ENCODE data around the gene KCNC1. TPM values are rescaled to one million over a fixed set of nuclear protein-coding genes. Genes with fewer than 3 reads are reported as not detected.

Gene KCNC1
- polyA plus RNA-seq, 1 of the 3 experiments (the other 2 are of a cell fraction) = 0.18 TPM

DNA sequence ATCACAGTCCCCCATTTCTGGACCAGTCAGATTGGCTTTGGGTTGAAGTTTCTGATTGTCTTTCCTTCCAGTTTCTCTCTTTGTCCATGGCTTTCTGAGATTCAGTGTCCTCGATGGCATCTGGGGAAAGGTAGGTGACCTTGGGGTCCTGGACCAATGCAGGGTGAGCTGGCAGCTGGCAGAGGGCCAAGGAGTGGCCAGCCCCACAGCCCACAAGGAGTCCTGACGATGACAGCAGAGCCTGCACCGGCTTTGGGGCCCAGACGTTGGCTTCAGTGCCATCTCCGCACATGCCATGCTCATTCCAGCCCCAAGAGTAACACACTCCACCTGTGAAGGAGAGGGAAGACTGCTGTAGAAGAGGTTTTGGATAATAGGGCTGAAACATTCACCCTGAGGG is 53.5 kb downstream of the KCNC1 start:
- ChIA-PET CTCF (no interaction called here), POLR2A (no interaction called here)
- no peak for DNase-seq
- TF ChIP-seq, protein P1, sequence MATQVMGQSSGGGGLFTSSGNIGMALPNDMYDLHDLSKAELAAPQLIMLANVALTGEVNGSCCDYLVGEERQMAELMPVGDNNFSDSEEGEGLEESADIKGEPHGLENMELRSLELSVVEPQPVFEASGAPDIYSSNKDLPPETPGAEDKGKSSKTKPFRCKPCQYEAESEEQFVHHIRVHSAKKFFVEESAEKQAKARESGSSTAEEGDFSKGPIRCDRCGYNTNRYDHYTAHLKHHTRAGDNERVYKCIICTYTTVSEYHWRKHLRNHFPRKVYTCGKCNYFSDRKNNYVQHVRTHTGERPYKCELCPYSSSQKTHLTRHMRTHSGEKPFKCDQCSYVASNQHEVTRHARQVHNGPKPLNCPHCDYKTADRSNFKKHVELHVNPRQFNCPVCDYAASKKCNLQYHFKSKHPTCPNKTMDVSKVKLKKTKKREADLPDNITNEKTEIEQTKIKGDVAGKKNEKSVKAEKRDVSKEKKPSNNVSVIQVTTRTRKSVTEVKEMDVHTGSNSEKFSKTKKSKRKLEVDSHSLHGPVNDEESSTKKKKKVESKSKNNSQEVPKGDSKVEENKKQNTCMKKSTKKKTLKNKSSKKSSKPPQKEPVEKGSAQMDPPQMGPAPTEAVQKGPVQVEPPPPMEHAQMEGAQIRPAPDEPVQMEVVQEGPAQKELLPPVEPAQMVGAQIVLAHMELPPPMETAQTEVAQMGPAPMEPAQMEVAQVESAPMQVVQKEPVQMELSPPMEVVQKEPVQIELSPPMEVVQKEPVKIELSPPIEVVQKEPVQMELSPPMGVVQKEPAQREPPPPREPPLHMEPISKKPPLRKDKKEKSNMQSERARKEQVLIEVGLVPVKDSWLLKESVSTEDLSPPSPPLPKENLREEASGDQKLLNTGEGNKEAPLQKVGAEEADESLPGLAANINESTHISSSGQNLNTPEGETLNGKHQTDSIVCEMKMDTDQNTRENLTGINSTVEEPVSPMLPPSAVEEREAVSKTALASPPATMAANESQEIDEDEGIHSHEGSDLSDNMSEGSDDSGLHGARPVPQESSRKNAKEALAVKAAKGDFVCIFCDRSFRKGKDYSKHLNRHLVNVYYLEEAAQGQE (IDR thresholded peaks at IDR 0.05; ENCODE audit: low read depth, low read length) = no peak
- TF ChIP-seq FOSL2 (IDR thresholded peaks at IDR 0.05; ENCODE audit: borderline replicate concordance, low read depth) (no peak), TCF12 (IDR thresholded peaks at IDR 0.05) (no peak), MEF2A (IDR thresholded peaks at IDR 0.05; ENCODE audit: borderline replicate concordance, low read depth) (no peak), EP300 (IDR thresholded peaks at IDR 0.05; ENCODE audit: borderline replicate concordance in 1 of 2, low read depth in 1 of 2, low read length in 1 of 2) (no peak), SIN3A (IDR thresholded peaks at IDR 0.05; ENCODE audit: borderline replicate concordance, low read depth, low read length) (no peak), RFX5 (IDR thresholded peaks at IDR 0.05; ENCODE audit: low read length) (no peak), FOXM1 (IDR thresholded peaks at IDR 0.05; ENCODE audit: low read depth) (no peak), EZH2phosphoT487 (IDR thresholded peaks at IDR 0.05; ENCODE audit: borderline replicate concordance, low read depth) (no peak), SMC3 (IDR thresholded peaks at IDR 0.05; ENCODE audit: low read depth, low read length) (no peak), FOXJ3 (CRISPR knock-in tag; IDR thresholded peaks at IDR 0.05) (no peak)
- TF ChIP-seq, protein P2, sequence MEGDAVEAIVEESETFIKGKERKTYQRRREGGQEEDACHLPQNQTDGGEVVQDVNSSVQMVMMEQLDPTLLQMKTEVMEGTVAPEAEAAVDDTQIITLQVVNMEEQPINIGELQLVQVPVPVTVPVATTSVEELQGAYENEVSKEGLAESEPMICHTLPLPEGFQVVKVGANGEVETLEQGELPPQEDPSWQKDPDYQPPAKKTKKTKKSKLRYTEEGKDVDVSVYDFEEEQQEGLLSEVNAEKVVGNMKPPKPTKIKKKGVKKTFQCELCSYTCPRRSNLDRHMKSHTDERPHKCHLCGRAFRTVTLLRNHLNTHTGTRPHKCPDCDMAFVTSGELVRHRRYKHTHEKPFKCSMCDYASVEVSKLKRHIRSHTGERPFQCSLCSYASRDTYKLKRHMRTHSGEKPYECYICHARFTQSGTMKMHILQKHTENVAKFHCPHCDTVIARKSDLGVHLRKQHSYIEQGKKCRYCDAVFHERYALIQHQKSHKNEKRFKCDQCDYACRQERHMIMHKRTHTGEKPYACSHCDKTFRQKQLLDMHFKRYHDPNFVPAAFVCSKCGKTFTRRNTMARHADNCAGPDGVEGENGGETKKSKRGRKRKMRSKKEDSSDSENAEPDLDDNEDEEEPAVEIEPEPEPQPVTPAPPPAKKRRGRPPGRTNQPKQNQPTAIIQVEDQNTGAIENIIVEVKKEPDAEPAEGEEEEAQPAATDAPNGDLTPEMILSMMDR (IDR thresholded peaks at IDR 0.05) = no peak
- TF ChIP-seq, protein P3, sequence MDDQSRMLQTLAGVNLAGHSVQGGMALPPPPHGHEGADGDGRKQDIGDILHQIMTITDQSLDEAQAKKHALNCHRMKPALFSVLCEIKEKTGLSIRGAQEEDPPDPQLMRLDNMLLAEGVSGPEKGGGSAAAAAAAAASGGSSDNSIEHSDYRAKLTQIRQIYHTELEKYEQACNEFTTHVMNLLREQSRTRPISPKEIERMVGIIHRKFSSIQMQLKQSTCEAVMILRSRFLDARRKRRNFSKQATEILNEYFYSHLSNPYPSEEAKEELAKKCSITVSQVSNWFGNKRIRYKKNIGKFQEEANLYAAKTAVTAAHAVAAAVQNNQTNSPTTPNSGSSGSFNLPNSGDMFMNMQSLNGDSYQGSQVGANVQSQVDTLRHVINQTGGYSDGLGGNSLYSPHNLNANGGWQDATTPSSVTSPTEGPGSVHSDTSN (IDR thresholded peaks at IDR 0.05) = no peak
- TF ChIP-seq, protein P4, sequence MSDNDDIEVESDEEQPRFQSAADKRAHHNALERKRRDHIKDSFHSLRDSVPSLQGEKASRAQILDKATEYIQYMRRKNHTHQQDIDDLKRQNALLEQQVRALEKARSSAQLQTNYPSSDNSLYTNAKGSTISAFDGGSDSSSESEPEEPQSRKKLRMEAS (IDR thresholded peaks at IDR 0.05; ENCODE audit: low read depth) = no peak
- TF ChIP-seq, protein P5, sequence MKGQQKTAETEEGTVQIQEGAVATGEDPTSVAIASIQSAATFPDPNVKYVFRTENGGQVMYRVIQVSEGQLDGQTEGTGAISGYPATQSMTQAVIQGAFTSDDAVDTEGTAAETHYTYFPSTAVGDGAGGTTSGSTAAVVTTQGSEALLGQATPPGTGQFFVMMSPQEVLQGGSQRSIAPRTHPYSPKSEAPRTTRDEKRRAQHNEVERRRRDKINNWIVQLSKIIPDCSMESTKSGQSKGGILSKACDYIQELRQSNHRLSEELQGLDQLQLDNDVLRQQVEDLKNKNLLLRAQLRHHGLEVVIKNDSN (IDR thresholded peaks at IDR 0.05; ENCODE audit: borderline replicate concordance, low read depth) = no peak
- TF ChIP-seq, protein P6, sequence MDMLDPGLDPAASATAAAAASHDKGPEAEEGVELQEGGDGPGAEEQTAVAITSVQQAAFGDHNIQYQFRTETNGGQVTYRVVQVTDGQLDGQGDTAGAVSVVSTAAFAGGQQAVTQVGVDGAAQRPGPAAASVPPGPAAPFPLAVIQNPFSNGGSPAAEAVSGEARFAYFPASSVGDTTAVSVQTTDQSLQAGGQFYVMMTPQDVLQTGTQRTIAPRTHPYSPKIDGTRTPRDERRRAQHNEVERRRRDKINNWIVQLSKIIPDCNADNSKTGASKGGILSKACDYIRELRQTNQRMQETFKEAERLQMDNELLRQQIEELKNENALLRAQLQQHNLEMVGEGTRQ (IDR thresholded peaks at IDR 0.05; ENCODE audit: borderline replicate concordance, low read depth, low read length) = no peak
- no peaks in the 10 kb centered on the region for H3K9me2 ChIP-seq
- no peaks in the 10 kb centered on the region for H4K20me1 ChIP-seq (ENCODE audit: insufficient read depth)
- H3K79me2 ChIP-seq (ENCODE audit: insufficient read depth) = no peaks in the 10 kb centered on the region
- H3F3A ChIP-seq (replicated peaks; ENCODE audit: insufficient read depth) = no peaks in the 10 kb centered on the region
- no peak overlapping the region for H3K9ac ChIP-seq
- no peaks in the 10 kb centered on the region for H3K36me3 ChIP-seq (replicated peaks in 1 of 2; ENCODE audit: control insufficient read depth in 1 of 2, insufficient read depth in 2 of 2, low read length in 1 of 2)
- H3K4me2 ChIP-seq = no peak overlapping the region
- no peaks in the 10 kb centered on the region for H3K27me3 ChIP-seq (ENCODE audit: insufficient read depth)
- no peaks in the 10 kb centered on the region for H3K9me3 ChIP-seq
- H3K27ac ChIP-seq (ENCODE audit: low read depth in 2 of 2, low read length in 1 of 2) = no peak overlapping the region
- H3K4me1 ChIP-seq (ENCODE audit: control insufficient read depth in 1 of 2, insufficient read depth in 2 of 2, low read depth in 1 of 2, low read length in 1 of 2) = no peaks in the 10 kb centered on the region
- no peak overlapping the region for H2AFZ ChIP-seq (ENCODE audit: low read depth)
- WGBS (ENCODE audit: low lambda C conversion rate) = 91% methylated on average over 3 of the region's 5 CpGs
- H3K4me3 ChIP-seq (ENCODE audit: low read depth in 2 of 2, low read length in 1 of 2) = no peak overlapping the region

Data from SK-N-SH (cell line).